ENCODE results near the gene GLE1. TPM values are rescaled to one million over a fixed set of nuclear protein-coding genes. Genes with fewer than 3 reads are reported as not detected.

Gene GLE1
- total and polyA plus RNA-seq, 4 donors: 11.3 to 24.7 (median 21.1) TPM

DNA sequence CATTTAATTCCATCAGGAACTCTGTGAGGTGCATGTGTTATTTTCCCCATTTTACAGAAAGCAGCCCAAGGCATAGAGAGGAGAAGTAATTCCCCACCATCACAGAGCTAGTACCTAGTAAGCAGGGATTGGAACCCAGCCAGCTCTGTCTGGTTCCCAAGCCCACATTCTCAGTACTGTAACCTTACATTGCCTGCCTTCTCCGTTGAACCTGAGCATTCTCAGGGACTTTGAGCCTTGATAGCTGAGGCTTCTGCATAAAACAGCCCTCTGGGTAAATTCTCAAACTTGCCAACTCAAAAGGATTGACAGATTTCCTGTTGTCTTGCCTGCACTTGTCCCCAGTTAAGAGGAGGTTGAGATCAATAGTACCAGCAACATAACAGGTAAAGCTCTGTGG lies 9.2 kb upstream of the GLE1 start:
- WGBS, 2 donors: 24 to 69% methylated on average over 1 of the region's 1 CpG
- Histone ChIP-seq H3K4me3 (no peak overlapping the region), H3K4me1 (ENCODE audit: control insufficient read depth in 5 of 5, insufficient read depth in 5 of 5, low read length in 5 of 5) (peaks cover 0 to 10% (median 2%) of the 10 kb centered on the region in 5 donors), H3K27ac (ENCODE audit: low read depth in 1 of 2, low read length in 1 of 2) (no peak overlapping the region), H3K27me3 (ENCODE audit: control insufficient read depth in 3 of 3, insufficient read depth in 3 of 3, low read length in 2 of 3) (no peaks in the 10 kb centered on the region), H3K9ac (ENCODE audit: insufficient read depth in 1 of 2, low read length in 2 of 2) (no peak overlapping the region), H3K36me3 (ENCODE audit: control insufficient read depth in 4 of 4, insufficient read depth in 4 of 4, low read length in 4 of 4) (peaks cover 14 to 50% (median 46%) of the 10 kb centered on the region in 4 donors), H3K9me3 (ENCODE audit: control insufficient read depth in 4 of 4, insufficient read depth in 3 of 4, low read length in 3 of 4) (no peaks in the 10 kb centered on the region)
- TF ChIP-seq, protein P1, sequence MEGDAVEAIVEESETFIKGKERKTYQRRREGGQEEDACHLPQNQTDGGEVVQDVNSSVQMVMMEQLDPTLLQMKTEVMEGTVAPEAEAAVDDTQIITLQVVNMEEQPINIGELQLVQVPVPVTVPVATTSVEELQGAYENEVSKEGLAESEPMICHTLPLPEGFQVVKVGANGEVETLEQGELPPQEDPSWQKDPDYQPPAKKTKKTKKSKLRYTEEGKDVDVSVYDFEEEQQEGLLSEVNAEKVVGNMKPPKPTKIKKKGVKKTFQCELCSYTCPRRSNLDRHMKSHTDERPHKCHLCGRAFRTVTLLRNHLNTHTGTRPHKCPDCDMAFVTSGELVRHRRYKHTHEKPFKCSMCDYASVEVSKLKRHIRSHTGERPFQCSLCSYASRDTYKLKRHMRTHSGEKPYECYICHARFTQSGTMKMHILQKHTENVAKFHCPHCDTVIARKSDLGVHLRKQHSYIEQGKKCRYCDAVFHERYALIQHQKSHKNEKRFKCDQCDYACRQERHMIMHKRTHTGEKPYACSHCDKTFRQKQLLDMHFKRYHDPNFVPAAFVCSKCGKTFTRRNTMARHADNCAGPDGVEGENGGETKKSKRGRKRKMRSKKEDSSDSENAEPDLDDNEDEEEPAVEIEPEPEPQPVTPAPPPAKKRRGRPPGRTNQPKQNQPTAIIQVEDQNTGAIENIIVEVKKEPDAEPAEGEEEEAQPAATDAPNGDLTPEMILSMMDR (IDR thresholded peaks at IDR 0.05; ENCODE audit: control extremely low read depth, extremely low read depth): no peak
- DNase-seq (no peak), ATAC-seq (ENCODE audit: insufficient read depth, low FRiP score) (no peak)

DNA sequence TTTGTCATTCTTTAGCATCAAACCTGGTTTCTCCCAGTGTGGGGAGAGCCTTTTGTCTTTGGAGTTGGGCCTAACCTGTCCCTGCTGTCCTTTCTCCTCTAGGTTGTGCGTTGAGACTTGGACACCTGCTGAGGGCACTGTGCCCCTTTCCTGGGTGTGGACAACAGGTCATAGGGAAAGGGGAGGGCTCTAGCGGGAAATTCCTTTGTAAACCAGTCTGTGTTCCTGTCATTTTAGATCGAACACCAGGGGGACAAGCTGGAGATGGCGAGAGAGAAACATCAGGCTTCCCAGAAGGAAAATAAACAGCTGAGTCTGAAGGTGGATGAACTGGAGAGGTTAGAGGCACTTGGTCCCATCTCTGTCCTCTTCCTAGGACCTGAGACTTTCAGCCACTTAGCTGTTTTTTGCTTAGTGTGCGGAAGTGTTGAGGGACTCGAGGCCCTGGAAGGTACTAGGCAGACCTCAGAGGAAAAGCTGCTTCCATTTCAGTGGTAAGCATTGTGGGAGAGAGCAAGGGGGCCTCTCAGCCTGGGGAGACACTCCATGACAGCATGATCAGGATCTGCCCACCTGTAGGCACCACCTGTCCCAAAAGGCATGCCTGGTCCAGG lies 8.6 kb upstream of the GLE1 start:
- DNase-seq (no peak), ATAC-seq (ENCODE audit: insufficient read depth, low FRiP score) (no peak)
- Histone ChIP-seq H3K27me3 (ENCODE audit: control insufficient read depth in 3 of 3, insufficient read depth in 3 of 3, low read length in 2 of 3) (no peaks in the 10 kb centered on the region), H3K9me3 (ENCODE audit: control insufficient read depth in 4 of 4, insufficient read depth in 3 of 4, low read length in 3 of 4) (no peaks in the 10 kb centered on the region), H3K27ac (ENCODE audit: low read depth in 1 of 2, low read length in 1 of 2) (no peak overlapping the region), H3K36me3 (ENCODE audit: control insufficient read depth in 4 of 4, insufficient read depth in 4 of 4, low read length in 4 of 4) (peaks cover 14 to 51% (median 46%) of the 10 kb centered on the region in 4 donors), H3K4me1 (ENCODE audit: control insufficient read depth in 5 of 5, insufficient read depth in 5 of 5, low read length in 5 of 5) (peaks cover 0 to 10% (median 2%) of the 10 kb centered on the region in 5 donors), H3K9ac (ENCODE audit: insufficient read depth in 1 of 2, low read length in 2 of 2) (no peak overlapping the region), H3K4me3 (no peak overlapping the region)
- TF ChIP-seq, protein P1 (IDR thresholded peaks at IDR 0.05; ENCODE audit: control extremely low read depth, extremely low read depth): no peak
- WGBS, 2 donors: 77 to 82% methylated on average over 6 of the region's 6 CpGs

DNA sequence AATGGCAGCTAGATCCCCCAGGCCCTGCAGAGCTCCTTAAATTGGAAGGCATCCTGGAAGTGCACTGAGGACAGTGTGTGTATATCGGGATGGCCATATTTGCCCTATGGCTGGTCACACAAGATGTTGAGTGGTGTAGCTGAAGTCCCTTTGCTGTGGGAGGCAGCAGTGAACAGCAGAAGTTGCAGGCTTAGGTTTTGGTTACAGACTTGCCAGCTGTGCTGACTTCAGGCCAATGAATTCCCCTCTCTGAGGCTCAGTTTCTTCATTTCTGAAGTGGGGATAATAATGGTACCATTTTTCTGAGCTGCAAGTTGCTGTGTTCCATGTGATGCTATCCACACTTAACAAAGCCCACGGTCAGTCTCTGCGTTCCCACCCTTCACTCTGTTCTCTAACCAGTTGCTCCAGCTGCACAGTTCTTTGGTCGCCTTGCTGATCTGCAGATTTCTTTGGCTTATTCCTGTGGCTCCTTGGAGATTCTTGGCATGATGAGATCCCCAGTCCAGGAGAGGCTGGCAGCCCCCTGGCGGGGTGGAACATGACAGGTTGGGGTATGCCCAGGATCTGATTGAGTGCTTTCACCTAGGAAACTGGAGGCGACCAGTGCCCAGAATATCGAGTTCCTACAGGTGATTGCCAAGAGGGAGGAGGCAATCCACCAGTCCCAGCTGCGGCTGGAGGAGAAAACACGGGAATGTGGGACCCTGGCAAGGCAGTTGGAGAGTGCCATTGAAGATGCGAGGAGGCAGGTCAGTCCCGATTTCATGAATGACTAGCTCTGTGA lies 6.5 kb upstream of the GLE1 start:
- Histone ChIP-seq H3K4me3 (no peak overlapping the region), H3K4me1 (ENCODE audit: control insufficient read depth in 5 of 5, insufficient read depth in 5 of 5, low read length in 5 of 5) (peaks cover 0 to 10% (median 2%) of the 10 kb centered on the region in 5 donors), H3K9me3 (ENCODE audit: control insufficient read depth in 4 of 4, insufficient read depth in 3 of 4, low read length in 3 of 4) (no peaks in the 10 kb centered on the region), H3K9ac (ENCODE audit: insufficient read depth in 1 of 2, low read length in 2 of 2) (no peak overlapping the region), H3K36me3 (ENCODE audit: control insufficient read depth in 4 of 4, insufficient read depth in 4 of 4, low read length in 4 of 4) (peaks cover 10 to 48% (median 42%) of the 10 kb centered on the region in 4 donors), H3K27ac (ENCODE audit: low read depth in 1 of 2, low read length in 1 of 2) (no peak overlapping the region), H3K27me3 (ENCODE audit: control insufficient read depth in 3 of 3, insufficient read depth in 3 of 3, low read length in 2 of 3) (no peaks in the 10 kb centered on the region)
- TF ChIP-seq, protein P1 (IDR thresholded peaks at IDR 0.05; ENCODE audit: control extremely low read depth, extremely low read depth): no peak
- no peak for ATAC-seq (ENCODE audit: insufficient read depth, low FRiP score)
- DNase-seq: no peak
- WGBS, 2 donors: 96% methylated on average over 11 of the region's 11 CpGs

All from lung (tissue), 12 donors.